Measurements from ENCODE around the gene SLC24A4.
A peak's percentile ranks its signal among the peaks of the same experiment; 100 is the strongest.
"Not testable (repeated sequence)": the region's sequence is repeated elsewhere in the genome, so short reads cannot be mapped to it uniquely, and the experiment has no call there.

SLC24A4 gene

GRCh38 chr14:92402500-92402899, 79.5 kb downstream of the SLC24A4 start:
- DNase-seq (ENCODE audit: low spot score) = not testable (repeated sequence)

- no peak for DNase-seq (ENCODE audit: low spot score)
These were observed 81.1 kb downstream of the SLC24A4 start for GRCh38 chr14:92404018-92404417.

GRCh38 chr14:92404421-92404820, 81.5 kb downstream of the SLC24A4 start:
- no peak for DNase-seq (ENCODE audit: low spot score)

GRCh38 chr14:92404938-92405337, 82.0 kb downstream of the SLC24A4 start:
- DNase-seq (ENCODE audit: low spot score) = no peak

- DNase-seq (ENCODE audit: low spot score) = no peak
These were observed 84.4 kb downstream of the SLC24A4 start for GRCh38 chr14:92407410-92407809.

GRCh38 chr14:92409043-92409442, 86.1 kb downstream of the SLC24A4 start:
- no peak for DNase-seq (ENCODE audit: low spot score)

GRCh38 chr14:92411135-92411534, 88.2 kb downstream of the SLC24A4 start:
- no peak for DNase-seq (ENCODE audit: low spot score)

GRCh38 chr14:92411941-92412340, 89.0 kb downstream of the SLC24A4 start:
- DNase-seq (ENCODE audit: low spot score) = no peak

GRCh38 chr14:92412912-92413311, 89.9 kb downstream of the SLC24A4 start:
- DNase-seq (ENCODE audit: low spot score) = no peak

- DNase-seq (ENCODE audit: low spot score) = no peak
These were observed 90.4 kb downstream of the SLC24A4 start for GRCh38 chr14:92413379-92413778.

GRCh38 chr14:92414690-92415445, 91.9 kb downstream of the SLC24A4 start:
- no peak for DNase-seq (ENCODE audit: low spot score)

- no peak for DNase-seq (ENCODE audit: low spot score)
These were observed 93.0 kb downstream of the SLC24A4 start for GRCh38 chr14:92415969-92416368.

GRCh38 chr14:92416544-92416943, 93.6 kb downstream of the SLC24A4 start:
- no peak for DNase-seq (ENCODE audit: low spot score)

- no peak for DNase-seq (ENCODE audit: low spot score)
These were observed 94.8 kb downstream of the SLC24A4 start for GRCh38 chr14:92417759-92418158.

- DNase-seq (ENCODE audit: low spot score) = no peak
These were observed 98.8 kb downstream of the SLC24A4 start for GRCh38 chr14:92421751-92422150.

GRCh38 chr14:92425101-92425500, 102.1 kb downstream of the SLC24A4 start:
- peak; percentile 64 for DNase-seq (ENCODE audit: low spot score)

GRCh38 chr14:92426237-92426636, 103.3 kb downstream of the SLC24A4 start:
- DNase-seq (ENCODE audit: low spot score) = no peak

- DNase-seq (ENCODE audit: low spot score) = no peak
These were observed 104.1 kb downstream of the SLC24A4 start for GRCh38 chr14:92427096-92427495.

GRCh38 chr14:92430686-92431085, 107.7 kb downstream of the SLC24A4 start:
- DNase-seq (ENCODE audit: low spot score) = no peak

- no peak for DNase-seq (ENCODE audit: low spot score)
These were observed 108.3 kb downstream of the SLC24A4 start for GRCh38 chr14:92431199-92431725.

- no peak for DNase-seq (ENCODE audit: low spot score)
These were observed 110.4 kb downstream of the SLC24A4 start for GRCh38 chr14:92433407-92433806.

- DNase-seq (ENCODE audit: low spot score) = no peak
These were observed 112.2 kb downstream of the SLC24A4 start for GRCh38 chr14:92435154-92435553.

- no peak for DNase-seq (ENCODE audit: low spot score)
These were observed 113.3 kb downstream of the SLC24A4 start for GRCh38 chr14:92436115-92436776.
